Measurements from ENCODE around the gene FAM170B. TPM values are rescaled to one million over a fixed set of nuclear protein-coding genes. Genes with fewer than 3 reads are reported as not detected.

The FAM170B gene
- total RNA-seq, 1 donor from 2014 or later = not detected

- Mint-ChIP-seq H3K36me3 (ENCODE audit: unreplicated experiment) (peaks cover 5% of the 10 kb centered on the region), H3K9me3 (ENCODE audit: unreplicated experiment) (peaks cover 3% of the 10 kb centered on the region), H3K4me3 (ENCODE audit: unreplicated experiment) (no peak overlapping the region), H3K27me3 (ENCODE audit: unreplicated experiment) (peaks cover 7% of the 10 kb centered on the region), H3K4me1 (ENCODE audit: low read depth, unreplicated experiment) (peaks cover 10% of the 10 kb centered on the region), H3K27ac (ENCODE audit: unreplicated experiment) (no peak overlapping the region)
- no peak for DNase-seq
- TF ChIP-seq, protein P1, sequence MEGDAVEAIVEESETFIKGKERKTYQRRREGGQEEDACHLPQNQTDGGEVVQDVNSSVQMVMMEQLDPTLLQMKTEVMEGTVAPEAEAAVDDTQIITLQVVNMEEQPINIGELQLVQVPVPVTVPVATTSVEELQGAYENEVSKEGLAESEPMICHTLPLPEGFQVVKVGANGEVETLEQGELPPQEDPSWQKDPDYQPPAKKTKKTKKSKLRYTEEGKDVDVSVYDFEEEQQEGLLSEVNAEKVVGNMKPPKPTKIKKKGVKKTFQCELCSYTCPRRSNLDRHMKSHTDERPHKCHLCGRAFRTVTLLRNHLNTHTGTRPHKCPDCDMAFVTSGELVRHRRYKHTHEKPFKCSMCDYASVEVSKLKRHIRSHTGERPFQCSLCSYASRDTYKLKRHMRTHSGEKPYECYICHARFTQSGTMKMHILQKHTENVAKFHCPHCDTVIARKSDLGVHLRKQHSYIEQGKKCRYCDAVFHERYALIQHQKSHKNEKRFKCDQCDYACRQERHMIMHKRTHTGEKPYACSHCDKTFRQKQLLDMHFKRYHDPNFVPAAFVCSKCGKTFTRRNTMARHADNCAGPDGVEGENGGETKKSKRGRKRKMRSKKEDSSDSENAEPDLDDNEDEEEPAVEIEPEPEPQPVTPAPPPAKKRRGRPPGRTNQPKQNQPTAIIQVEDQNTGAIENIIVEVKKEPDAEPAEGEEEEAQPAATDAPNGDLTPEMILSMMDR (IDR thresholded peaks at IDR 0.05; ENCODE audit: partially characterized antibody, unreplicated experiment) = no peak
Observed at GRCh38 chr10:49165821-49166483, 32.1 kb upstream of the FAM170B start.

DNA sequence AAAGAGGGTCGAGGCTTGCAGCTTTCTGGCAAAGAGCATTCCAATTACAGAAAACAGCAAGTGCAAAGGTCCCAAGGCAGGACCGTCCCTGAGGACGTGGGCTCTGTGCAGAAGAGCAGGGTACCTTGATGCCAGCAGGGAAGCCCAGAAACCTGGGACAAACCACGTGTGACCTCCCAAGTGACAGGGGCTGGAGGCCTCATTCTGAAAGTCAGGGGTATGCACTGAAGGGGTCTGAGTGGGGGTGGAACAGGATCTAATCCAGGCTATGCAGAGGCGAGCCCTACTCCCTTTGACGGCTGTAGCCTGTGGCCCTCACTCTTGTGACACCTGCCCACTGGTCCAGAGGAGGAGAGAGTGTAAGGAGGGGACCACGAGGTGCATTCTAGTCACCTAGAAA, 31.4 kb upstream of the FAM170B start:
- H3K4me3 Mint-ChIP-seq (ENCODE audit: unreplicated experiment) = no peak overlapping the region
- H3K9me3 Mint-ChIP-seq (ENCODE audit: unreplicated experiment) = peaks cover 3% of the 10 kb centered on the region
- H3K27me3 Mint-ChIP-seq (ENCODE audit: unreplicated experiment) = peaks cover 7% of the 10 kb centered on the region
- no peak for DNase-seq
- no peak overlapping the region for H3K27ac Mint-ChIP-seq (ENCODE audit: unreplicated experiment)
- H3K4me1 Mint-ChIP-seq (ENCODE audit: low read depth, unreplicated experiment) = peaks cover 10% of the 10 kb centered on the region
- TF ChIP-seq, protein P1 (IDR thresholded peaks at IDR 0.05; ENCODE audit: partially characterized antibody, unreplicated experiment) = no peak
- H3K36me3 Mint-ChIP-seq (ENCODE audit: unreplicated experiment) = peaks cover 5% of the 10 kb centered on the region

GRCh38 chr10:49164559-49165188, 30.9 kb upstream of the FAM170B start:
- peaks cover 5% of the 10 kb centered on the region for H3K9me3 Mint-ChIP-seq (ENCODE audit: unreplicated experiment)
- H3K4me3 Mint-ChIP-seq (ENCODE audit: unreplicated experiment) = no peak overlapping the region
- peak; percentile 65 for DNase-seq
- peak overlapping the region; percentile 2 for H3K27ac Mint-ChIP-seq (ENCODE audit: unreplicated experiment)
- H3K36me3 Mint-ChIP-seq (ENCODE audit: unreplicated experiment) = peaks cover 5% of the 10 kb centered on the region
- peaks cover 10% of the 10 kb centered on the region for H3K4me1 Mint-ChIP-seq (ENCODE audit: low read depth, unreplicated experiment)
- peaks cover 5% of the 10 kb centered on the region for H3K27me3 Mint-ChIP-seq (ENCODE audit: unreplicated experiment)
- TF ChIP-seq, protein P1 (IDR thresholded peaks at IDR 0.05; ENCODE audit: partially characterized antibody, unreplicated experiment) = peak; percentile 59

DNA sequence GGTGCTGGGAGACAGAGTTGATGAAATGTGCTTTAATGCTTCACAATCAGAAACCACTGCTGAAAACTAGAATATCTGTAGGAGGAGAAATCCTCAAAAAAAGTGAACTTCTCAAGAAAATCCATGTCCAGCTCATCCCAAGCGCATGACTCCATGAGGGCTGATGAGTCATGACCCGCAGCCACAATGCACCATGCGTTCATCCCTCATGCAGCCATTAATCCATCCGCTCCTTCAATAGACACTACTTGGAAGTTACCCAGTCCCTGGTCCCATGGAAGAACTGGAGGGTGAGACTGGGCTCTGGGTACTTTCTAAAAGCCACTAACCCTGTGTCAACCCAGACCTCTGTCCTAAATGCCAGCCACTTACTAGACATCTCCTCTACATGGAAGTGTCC, 29.9 kb upstream of the FAM170B start:
- Mint-ChIP-seq H3K36me3 (ENCODE audit: unreplicated experiment) (peaks cover 5% of the 10 kb centered on the region), H3K4me3 (ENCODE audit: unreplicated experiment) (no peak overlapping the region), H3K9me3 (ENCODE audit: unreplicated experiment) (peaks cover 5% of the 10 kb centered on the region), H3K27ac (ENCODE audit: unreplicated experiment) (no peak overlapping the region), H3K4me1 (ENCODE audit: low read depth, unreplicated experiment) (peaks cover 10% of the 10 kb centered on the region), H3K27me3 (ENCODE audit: unreplicated experiment) (peaks cover 5% of the 10 kb centered on the region)
- DNase-seq = no peak
- TF ChIP-seq, protein P1 (IDR thresholded peaks at IDR 0.05; ENCODE audit: partially characterized antibody, unreplicated experiment) = no peak

- H3K4me3 Mint-ChIP-seq (ENCODE audit: unreplicated experiment) = no peak overlapping the region
- TF ChIP-seq, protein P1 (IDR thresholded peaks at IDR 0.05; ENCODE audit: partially characterized antibody, unreplicated experiment) = no peak
- DNase-seq = no peak
- peaks cover 5% of the 10 kb centered on the region for H3K9me3 Mint-ChIP-seq (ENCODE audit: unreplicated experiment)
- peaks cover 5% of the 10 kb centered on the region for H3K36me3 Mint-ChIP-seq (ENCODE audit: unreplicated experiment)
- H3K27me3 Mint-ChIP-seq (ENCODE audit: unreplicated experiment) = peaks cover 3% of the 10 kb centered on the region
- peak overlapping the region; percentile 15 for H3K27ac Mint-ChIP-seq (ENCODE audit: unreplicated experiment)
- peaks cover 9% of the 10 kb centered on the region for H3K4me1 Mint-ChIP-seq (ENCODE audit: low read depth, unreplicated experiment)
Observed at GRCh38 chr10:49162761-49163310, 29.0 kb upstream of the FAM170B start.
